Measurements from ENCODE around the gene OR10H5.
"Not testable (repeated sequence)": the region's sequence is repeated elsewhere in the genome, so short reads cannot be mapped to it uniquely, and the experiment has no call there.

The OR10H5 gene

GRCh38 chr19:15843894-15844222 is 56.4 kb downstream of the OR10H5 start:
- DNase-seq (ENCODE audit: low read depth, low spot score): not testable (repeated sequence)

DNA sequence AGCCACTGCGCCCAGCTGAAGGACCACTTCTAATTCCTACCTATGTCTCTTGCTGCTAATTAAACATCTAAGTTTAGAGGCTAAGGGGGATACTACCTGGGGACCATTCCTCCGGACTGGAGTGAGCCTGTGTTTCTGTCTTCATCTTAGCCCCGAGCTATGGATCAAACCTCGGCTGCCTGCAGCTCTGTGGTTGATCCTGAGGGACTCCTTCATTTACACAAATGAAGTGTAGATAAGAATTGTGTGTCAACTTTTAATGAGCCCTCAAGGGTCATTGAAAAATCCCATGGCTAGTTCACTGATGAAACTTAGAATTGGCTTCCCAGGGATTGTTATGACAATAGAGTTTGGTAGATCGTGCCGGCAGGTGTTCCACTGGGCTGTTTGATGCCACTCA is 59.5 kb downstream of the OR10H5 start:
- no peak for DNase-seq (ENCODE audit: low read depth, low spot score)

- DNase-seq (ENCODE audit: low read depth, low spot score): no peak
Measured at GRCh38 chr19:15850385-15850784, 62.9 kb downstream of the OR10H5 start.
